Brain microvascular endothelial cell (primary cell): ENCODE data around the gene BST2.

ENCODE experiments used
- DNase-seq: peaks from one replicate; pipeline ENCODE4 v3.0.0-alpha.2; 2020
- H3K27ac ChIP-seq: fragments of 250-450 bp; sonication (Bioruptor Pico); 2 replicates; pipeline ENCODE4 v1.5.1; 2020; ENCODE audit warnings: mild to moderate bottlenecking, moderate library complexity
- H3K27me3 ChIP-seq: fragments of 250-450 bp; sonication (Bioruptor Pico); replicated peaks from 2 replicates; pipeline ENCODE4 v1.5.1; 2020; ENCODE audit warnings: mild to moderate bottlenecking
- H3K36me3 ChIP-seq: fragments of 250-450 bp; sonication (Bioruptor Pico); replicated peaks from 2 replicates; pipeline ENCODE4 v1.5.1; 2020; ENCODE audit warnings: mild to moderate bottlenecking
- H3K4me3 ChIP-seq: 2 replicates; pipeline ENCODE4 v1.5.1; 2011; ENCODE audit warnings: low read depth, mild to moderate bottlenecking, control low read depth, low read length, moderate library complexity
- CTCF ChIP-seq: IDR thresholded peaks from 2 replicates; pipeline ENCODE4 v1.5.1; 2011; ENCODE audit warnings: low read depth, mild to moderate bottlenecking, moderate library complexity, low read length, control low read depth, inconsistent platforms; ENCODE audit errors: missing control alignments
- in situ Hi-C: cut with HindIII; loops from 2 replicates; pipeline ENCODE4 v1.10.0; 2017; ENCODE audit warnings: low sequenced_read_pairs, low pct_ligation_motif_present

Gene BST2

GRCh38 chr19:17358395-17358794 is 47.0 kb downstream of the BST2 start:
- Histone ChIP-seq H3K36me3 (no peaks in the 10 kb centered on the region), H3K4me3 (no peak overlapping the region), H3K27ac (no peak overlapping the region), H3K27me3 (no peaks in the 10 kb centered on the region)
- in situ Hi-C loops = no loop called here
- peak; percentile 66 for DNase-seq
- TF ChIP-seq CTCF = no peak

GRCh38 chr19:17357724-17358123 is 47.7 kb downstream of the BST2 start:
- Histone ChIP-seq H3K36me3 (no peaks in the 10 kb centered on the region), H3K27me3 (no peaks in the 10 kb centered on the region), H3K4me3 (no peak overlapping the region), H3K27ac (peak overlapping the region; percentile 8)
- in situ Hi-C loops = no loop called here
- no peak for DNase-seq
- no peak for TF ChIP-seq CTCF

- Histone ChIP-seq H3K27me3 (no peaks in the 10 kb centered on the region), H3K4me3 (no peak overlapping the region), H3K36me3 (no peaks in the 10 kb centered on the region), H3K27ac (no peak overlapping the region)
- in situ Hi-C loops = no loop called here
- no peak for TF ChIP-seq CTCF
- DNase-seq = no peak
Observed at GRCh38 chr19:17357078-17357666, 48.3 kb downstream of the BST2 start.

- no peak overlapping the region for H3K4me3 ChIP-seq
- no peaks in the 10 kb centered on the region for H3K27me3 ChIP-seq
- DNase-seq = no peak
- no peak for TF ChIP-seq CTCF
- in situ Hi-C loops = no loop called here
- no peaks in the 10 kb centered on the region for H3K36me3 ChIP-seq
- H3K27ac ChIP-seq = no peak overlapping the region
Observed at GRCh38 chr19:17353386-17353785, 52.0 kb downstream of the BST2 start.
